A549 (cell line): Measurements from ENCODE around the gene C4orf17. TPM values are rescaled to one million over a fixed set of nuclear protein-coding genes. Genes with fewer than 3 reads are reported as not detected.

Experiments
- ATAC-seq, 2 experiments: fragments of 200-7000 bp in 1 of 2; fragments of >200 bp in 1 of 2; cut with Nextera tagmentation in 1 of 2; cut with Tn5 transposase in 1 of 2; 3 replicates each; pipeline versions ENCODE4 v1.8.0 to v1.9.1; 2018 to 2020; ENCODE audit warnings: mild to moderate bottlenecking in 1 of 2, moderate library complexity in 1 of 2
- CTCF ChIA-PET: fragments of 300-600 bp; sonication (Branson Sonifier 250); formaldehyde crosslinking; extraction: SDS; loops from one replicate; lab custom pipeline; 2021; ENCODE audit warnings: antibody characterized with exemption, inconsistent platforms; lab: Yijun Ruan, JAX
- POLR2A ChIA-PET: fragments of 350-600 bp; formaldehyde crosslinking; extraction: SDS; loops from one replicate; lab custom pipeline; 2021; ENCODE audit warnings: antibody characterized with exemption, inconsistent platforms; lab: Yijun Ruan, JAX
- DNase-seq, 2 experiments: peaks; one replicate each; pipeline versions ENCODE4 v3.0.0 to v3.0.0-alpha.2; 2011 to 2016; ENCODE audit warnings: low read depth in 1 of 2, low spot score in 1 of 2
- FAIRE-seq: peaks from 2 replicates; lab custom pipeline; 2011; peaks lifted over from hg19 to GRCh38; lab: Jason Lieb, UNC
- H3K27ac ChIP-seq, 2 experiments: fragments of >200 bp; sonication (Bioruptor Twin); formaldehyde crosslinking; 3 replicates each; pipeline ENCODE4 v1.5.1; 2016 to 2017
- H3K4me1 ChIP-seq: fragments of >200 bp; sonication (Bioruptor Twin); formaldehyde crosslinking; 3 replicates; pipeline ENCODE4 v1.6.1; 2016
- H3K4me2 ChIP-seq: fragments of >200 bp; sonication (Bioruptor Twin); formaldehyde crosslinking; 3 replicates; pipeline ENCODE4 v1.6.1; 2016
- H3K4me3 ChIP-seq: fragments of >200 bp; sonication (Bioruptor Twin); formaldehyde crosslinking; 3 replicates; pipeline ENCODE4 v1.5.1; 2016
- H3K9me3 ChIP-seq: fragments of >200 bp; sonication (Bioruptor Twin); formaldehyde crosslinking; 3 replicates; pipeline ENCODE4 v1.6.1; 2016
- CBX2 ChIP-seq: fragments of 200-600 bp; sonication (generic); IDR thresholded peaks from 2 replicates; pipeline ENCODE4 v1.6.1; 2016; ENCODE audit warnings: low read depth, mild to moderate bottlenecking, borderline replicate concordance
- CHD2 ChIP-seq: fragments of 150-350 bp; IDR thresholded peaks from 2 replicates; pipeline ENCODE4 v1.6.1; 2014; ENCODE audit warnings: low read length; ENCODE audit not compliant: partially characterized antibody
- EHF ChIP-seq: fragments of 250-450 bp; sonication (Bioruptor Pico); IDR thresholded peaks from 2 replicates; pipeline ENCODE4 v1.5.0; 2020; ENCODE audit warnings: mild to moderate bottlenecking
- EP300 ChIP-seq, 2 experiments: fragments of >200 bp; sonication (Bioruptor Twin); formaldehyde crosslinking; IDR thresholded peaks; 2 replicates in 1 of 2; 3 replicates in 1 of 2; pipeline ENCODE4 v1.6.1; 2016 to 2017
- ESRRA ChIP-seq: fragments of 150-350 bp; IDR thresholded peaks from 2 replicates; pipeline ENCODE4 v1.6.1; 2014; ENCODE audit warnings: mild to moderate bottlenecking, low read length, borderline replicate concordance
- FOXS1 ChIP-seq: fragments of 250-450 bp; sonication (Bioruptor Pico); IDR thresholded peaks from 2 replicates; pipeline ENCODE4 v1.5.0; 2020; ENCODE audit warnings: mild to moderate bottlenecking, moderate library complexity
- HOXA7 ChIP-seq: fragments of 250-450 bp; sonication (Bioruptor Pico); IDR thresholded peaks from 2 replicates; pipeline ENCODE4 v1.5.0; 2020; ENCODE audit warnings: mild to moderate bottlenecking, moderate library complexity
- HOXB13 ChIP-seq: fragments of 250-450 bp; sonication (Bioruptor Pico); IDR thresholded peaks from 2 replicates; pipeline ENCODE4 v1.5.0; 2020; ENCODE audit warnings: low read depth, mild to moderate bottlenecking, moderate library complexity
- HOXB5 ChIP-seq: fragments of 250-450 bp; sonication (Bioruptor Pico); IDR thresholded peaks from 2 replicates; pipeline ENCODE4 v1.5.0; 2020; ENCODE audit warnings: mild to moderate bottlenecking, moderate library complexity
- JUNB ChIP-seq: fragments of >200 bp; sonication (Bioruptor Twin); formaldehyde crosslinking; IDR thresholded peaks from 2 replicates; pipeline ENCODE4 v1.6.1; 2016
- KDM5A ChIP-seq: fragments of 200-600 bp; sonication (generic); IDR thresholded peaks from 2 replicates; pipeline ENCODE4 v1.6.1; 2016; ENCODE audit warnings: antibody characterized with exemption, mild to moderate bottlenecking
- MAZ ChIP-seq: fragments of 150-350 bp; IDR thresholded peaks from 2 replicates; pipeline ENCODE4 v1.6.1; 2014; ENCODE audit warnings: antibody characterized with exemption, low read depth, low read length, borderline replicate concordance
- MYC ChIP-seq: IDR thresholded peaks from 2 replicates; pipeline ENCODE4 v1.6.1; 2012; ENCODE audit warnings: mild to moderate bottlenecking, inconsistent platforms, low read length, improper control_type of control experiment, borderline replicate concordance
- POLR2A ChIP-seq: IDR thresholded peaks from 2 replicates; pipeline ENCODE4 v1.6.1; 2012; ENCODE audit warnings: mild to moderate bottlenecking, low read length
- RAD21 ChIP-seq, 2 experiments: fragments of >200 bp in 1 of 2; sonication (Bioruptor Twin) in 1 of 2; formaldehyde crosslinking in 1 of 2; IDR thresholded peaks in 1 of 2; conservative IDR thresholded peaks in 1 of 2; 2 replicates in 1 of 2; 3 replicates in 1 of 2; pipeline ENCODE4 v1.6.1; 2012 to 2018; ENCODE audit warnings: inconsistent platforms in 1 of 2
- RFX5 ChIP-seq: fragments of 450-650 bp; IDR thresholded peaks from 2 replicates; pipeline ENCODE4 v1.7.1; 2014; ENCODE audit warnings: antibody characterized with exemption, mild to moderate bottlenecking, moderate library complexity
- TP53 ChIP-seq: fragments of 250-450 bp; sonication (Bioruptor Pico); IDR thresholded peaks from 2 replicates; pipeline ENCODE4 v1.5.0; 2021; ENCODE audit warnings: mild to moderate bottlenecking, moderate library complexity
- ZNF302 ChIP-seq: fragments of 250-450 bp; sonication (Bioruptor Pico); IDR thresholded peaks from 2 replicates; pipeline ENCODE4 v1.9.0; 2021; ENCODE audit warnings: inconsistent platforms, mild to moderate bottlenecking, moderate library complexity
- ZSCAN20 ChIP-seq: fragments of 250-450 bp; sonication (Bioruptor Pico); IDR thresholded peaks from 2 replicates; pipeline ENCODE4 v1.8.0; 2022; ENCODE audit warnings: mild to moderate bottlenecking, moderate library complexity
- WGBS: methylation state at CpG from one replicate; pipeline ENCODE4 v1.1.6; 2017; ENCODE audit errors: missing lambda C conversion rate; 5-methylcytosine and 5-hydroxymethylcytosine counted together
- polyA plus RNA-seq, 4 experiments: library from polyadenylated mRNA; depleted of rRNA in 3 of 4; stranded (reverse); fragments of >200 nt; fragmentation: RNase III in 1 of 4; extraction: RNeasy Plus Mini Kit Qiagen cat#74134 plus additional on column Dnase treatment in 1 of 4; gene quantifications; 2 replicates in 3 of 4; 3 replicates in 1 of 4; pipeline ENCODE4 v1.2.3, GENCODE V29; 2011 to 2017
- TF ChIP-seq, protein P1 (sequence below): fragments of >200 bp; sonication (Bioruptor Twin); formaldehyde crosslinking; IDR thresholded peaks from 3 replicates; pipeline ENCODE4 v1.6.1; 2016
- TF ChIP-seq, protein P2 (sequence below): IDR thresholded peaks from 2 replicates; pipeline ENCODE4 v1.6.1; 2012
- TF ChIP-seq, protein P3 (sequence below): fragments of 200-600 bp; sonication (generic); IDR thresholded peaks from 2 replicates; pipeline ENCODE4 v1.6.1; 2016; ENCODE audit warnings: antibody characterized with exemption, mild to moderate bottlenecking, moderate library complexity
- TF ChIP-seq, protein P4 (sequence below): IDR thresholded peaks from 2 replicates; pipeline ENCODE4 v1.6.1; 2012
- TF ChIP-seq, protein P5 (sequence below): fragments of >200 bp; sonication (Bioruptor Twin); formaldehyde crosslinking; IDR thresholded peaks from 2 replicates; pipeline ENCODE4 v1.6.1; 2016

The C4orf17 gene
- polyA plus RNA-seq, 2 of the 4 experiments (the other 2 are of a cell fraction), result not detected

DNA sequence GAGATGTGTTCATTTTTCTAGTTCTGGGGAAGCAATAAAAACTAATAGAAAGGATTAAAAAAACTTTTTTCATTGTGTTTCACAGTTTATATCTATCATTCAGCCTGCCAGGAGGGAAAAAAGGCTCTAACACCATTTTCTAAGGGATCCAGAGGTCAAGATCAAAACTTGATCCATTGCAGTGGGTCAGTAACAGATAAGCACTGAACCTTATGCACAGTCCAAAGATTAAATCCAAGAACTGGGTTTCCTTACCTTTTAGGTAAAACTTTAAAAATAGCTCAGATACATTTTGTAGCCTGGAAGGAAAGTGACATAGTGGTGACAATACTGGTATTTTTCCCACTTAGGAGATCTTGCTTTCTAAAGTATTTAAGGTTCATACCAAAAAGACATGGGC, 76.5 kb downstream of the C4orf17 start:
- ChIA-PET POLR2A (no interaction called here), CTCF (interaction anchor here (1.9 kb wide), 1 partner anchor 221 kb away, joined by 8 read pairs; no protein-coding TSS in a partner anchor)
- Histone ChIP-seq H3K27ac (no peak overlapping the region), H3K4me1 (no peaks in the 10 kb centered on the region), H3K9me3 (no peaks in the 10 kb centered on the region), H3K4me3 (no peak overlapping the region), H3K4me2 (no peak overlapping the region)
- DNase-seq, result no peak
- FAIRE-seq, result no peak
- TF ChIP-seq MYC (no peak), CBX2 (no peak), RFX5 (no peak), HOXA7 (CRISPR knock-in tag) (no peak), KDM5A (no peak), RAD21 (conservative IDR thresholded peaks at IDR 0.05 in 1 of 2, IDR thresholded peaks at IDR 0.05 in 1 of 2) (no peak), JUNB (no peak), MAZ (no peak), TP53 (no peak), CHD2 (no peak), ZNF302 (CRISPR knock-in tag) (no peak), EHF (CRISPR knock-in tag) (no peak), FOXS1 (no peak), ESRRA (no peak), HOXB13 (CRISPR knock-in tag) (no peak), POLR2A (no peak)
- TF ChIP-seq, protein P1, sequence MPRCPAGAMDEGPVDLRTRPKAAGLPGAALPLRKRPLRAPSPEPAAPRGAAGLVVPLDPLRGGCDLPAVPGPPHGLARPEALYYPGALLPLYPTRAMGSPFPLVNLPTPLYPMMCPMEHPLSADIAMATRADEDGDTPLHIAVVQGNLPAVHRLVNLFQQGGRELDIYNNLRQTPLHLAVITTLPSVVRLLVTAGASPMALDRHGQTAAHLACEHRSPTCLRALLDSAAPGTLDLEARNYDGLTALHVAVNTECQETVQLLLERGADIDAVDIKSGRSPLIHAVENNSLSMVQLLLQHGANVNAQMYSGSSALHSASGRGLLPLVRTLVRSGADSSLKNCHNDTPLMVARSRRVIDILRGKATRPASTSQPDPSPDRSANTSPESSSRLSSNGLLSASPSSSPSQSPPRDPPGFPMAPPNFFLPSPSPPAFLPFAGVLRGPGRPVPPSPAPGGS, result no peak
- TF ChIP-seq, protein P2, sequence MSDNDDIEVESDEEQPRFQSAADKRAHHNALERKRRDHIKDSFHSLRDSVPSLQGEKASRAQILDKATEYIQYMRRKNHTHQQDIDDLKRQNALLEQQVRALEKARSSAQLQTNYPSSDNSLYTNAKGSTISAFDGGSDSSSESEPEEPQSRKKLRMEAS, result no peak
- TF ChIP-seq, protein P3, sequence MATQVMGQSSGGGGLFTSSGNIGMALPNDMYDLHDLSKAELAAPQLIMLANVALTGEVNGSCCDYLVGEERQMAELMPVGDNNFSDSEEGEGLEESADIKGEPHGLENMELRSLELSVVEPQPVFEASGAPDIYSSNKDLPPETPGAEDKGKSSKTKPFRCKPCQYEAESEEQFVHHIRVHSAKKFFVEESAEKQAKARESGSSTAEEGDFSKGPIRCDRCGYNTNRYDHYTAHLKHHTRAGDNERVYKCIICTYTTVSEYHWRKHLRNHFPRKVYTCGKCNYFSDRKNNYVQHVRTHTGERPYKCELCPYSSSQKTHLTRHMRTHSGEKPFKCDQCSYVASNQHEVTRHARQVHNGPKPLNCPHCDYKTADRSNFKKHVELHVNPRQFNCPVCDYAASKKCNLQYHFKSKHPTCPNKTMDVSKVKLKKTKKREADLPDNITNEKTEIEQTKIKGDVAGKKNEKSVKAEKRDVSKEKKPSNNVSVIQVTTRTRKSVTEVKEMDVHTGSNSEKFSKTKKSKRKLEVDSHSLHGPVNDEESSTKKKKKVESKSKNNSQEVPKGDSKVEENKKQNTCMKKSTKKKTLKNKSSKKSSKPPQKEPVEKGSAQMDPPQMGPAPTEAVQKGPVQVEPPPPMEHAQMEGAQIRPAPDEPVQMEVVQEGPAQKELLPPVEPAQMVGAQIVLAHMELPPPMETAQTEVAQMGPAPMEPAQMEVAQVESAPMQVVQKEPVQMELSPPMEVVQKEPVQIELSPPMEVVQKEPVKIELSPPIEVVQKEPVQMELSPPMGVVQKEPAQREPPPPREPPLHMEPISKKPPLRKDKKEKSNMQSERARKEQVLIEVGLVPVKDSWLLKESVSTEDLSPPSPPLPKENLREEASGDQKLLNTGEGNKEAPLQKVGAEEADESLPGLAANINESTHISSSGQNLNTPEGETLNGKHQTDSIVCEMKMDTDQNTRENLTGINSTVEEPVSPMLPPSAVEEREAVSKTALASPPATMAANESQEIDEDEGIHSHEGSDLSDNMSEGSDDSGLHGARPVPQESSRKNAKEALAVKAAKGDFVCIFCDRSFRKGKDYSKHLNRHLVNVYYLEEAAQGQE, result no peak
- TF ChIP-seq, protein P4, sequence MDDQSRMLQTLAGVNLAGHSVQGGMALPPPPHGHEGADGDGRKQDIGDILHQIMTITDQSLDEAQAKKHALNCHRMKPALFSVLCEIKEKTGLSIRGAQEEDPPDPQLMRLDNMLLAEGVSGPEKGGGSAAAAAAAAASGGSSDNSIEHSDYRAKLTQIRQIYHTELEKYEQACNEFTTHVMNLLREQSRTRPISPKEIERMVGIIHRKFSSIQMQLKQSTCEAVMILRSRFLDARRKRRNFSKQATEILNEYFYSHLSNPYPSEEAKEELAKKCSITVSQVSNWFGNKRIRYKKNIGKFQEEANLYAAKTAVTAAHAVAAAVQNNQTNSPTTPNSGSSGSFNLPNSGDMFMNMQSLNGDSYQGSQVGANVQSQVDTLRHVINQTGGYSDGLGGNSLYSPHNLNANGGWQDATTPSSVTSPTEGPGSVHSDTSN, result no peak
- ATAC-seq, result no peak

DNA sequence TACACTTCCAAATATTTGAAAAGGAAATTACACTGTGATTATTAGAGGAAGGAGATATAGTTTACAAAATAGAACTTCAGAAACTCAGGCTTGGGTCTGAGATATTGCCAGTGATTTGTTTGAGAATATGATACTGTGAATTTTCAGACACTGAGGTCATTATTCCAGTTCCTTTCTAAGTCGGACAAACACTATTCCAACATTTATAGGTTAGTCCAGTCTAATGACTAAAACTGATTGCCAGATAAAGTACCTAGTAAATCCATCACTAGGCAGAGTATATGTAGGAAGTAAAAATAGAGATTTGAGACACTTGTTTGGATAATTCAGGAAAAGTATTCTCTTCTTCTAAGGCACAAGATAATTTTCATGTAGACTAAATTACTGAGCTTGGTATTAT, 77.0 kb downstream of the C4orf17 start:
- Histone ChIP-seq H3K4me2 (no peak overlapping the region), H3K9me3 (no peaks in the 10 kb centered on the region)
- CTCF ChIA-PET, result interaction anchor here (1.9 kb wide), 1 partner anchor 221 kb away, joined by 8 read pairs; no protein-coding TSS in a partner anchor

More for the DNA sequence above, 77.0 kb downstream of the C4orf17 start:
- DNase-seq, result no peak
- Histone ChIP-seq H3K27ac (no peak overlapping the region), H3K4me3 (no peak overlapping the region), H3K4me1 (no peaks in the 10 kb centered on the region)
- TF ChIP-seq HOXB5 (CRISPR knock-in tag) (no peak), FOXS1 (no peak), RAD21 (conservative IDR thresholded peaks at IDR 0.05 in 1 of 2, IDR thresholded peaks at IDR 0.05 in 1 of 2) (no peak), RFX5 (no peak), HOXB13 (CRISPR knock-in tag) (no peak), EP300 (IDR thresholded peaks at IDR 0.05) (no peak), ESRRA (no peak), ZSCAN20 (CRISPR knock-in tag) (no peak)
- TF ChIP-seq, protein P5, sequence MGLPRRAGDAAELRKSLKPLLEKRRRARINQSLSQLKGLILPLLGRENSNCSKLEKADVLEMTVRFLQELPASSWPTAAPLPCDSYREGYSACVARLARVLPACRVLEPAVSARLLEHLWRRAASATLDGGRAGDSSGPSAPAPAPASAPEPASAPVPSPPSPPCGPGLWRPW, result no peak
- TF ChIP-seq, protein P4, result no peak
- POLR2A ChIA-PET, result no interaction called here
- 12% methylated on average over 1 of the region's 1 CpG for WGBS
- ATAC-seq, result no peak
- FAIRE-seq, result no peak
